Stomach (tissue), 4 donors: ENCODE measurements around the gene NLN.

Experiments
- POLR2A ChIP-seq, 4 donors: fragments of 450-650 bp; IDR thresholded peaks; one replicate each; pipeline ENCODE4 v1.6.1; 2016; ENCODE audit warnings: antibody characterized with exemption in 4 of 4, control low read depth in 2 of 4, mild to moderate bottlenecking in 1 of 4, moderate library complexity in 1 of 4
- POLR2AphosphoS5 ChIP-seq, 3 donors: sonication (generic); formaldehyde crosslinking; IDR thresholded peaks; one replicate each; pipeline ENCODE4 v1.6.1; 2016; ENCODE audit warnings: antibody characterized with exemption in 3 of 3
- TF ChIP-seq, protein P1 (sequence below), 7 experiments: fragments of 450-650 bp in 4 of 7; fragments of 200-600 bp in 3 of 7; sonication (generic) in 3 of 7; IDR thresholded peaks; one replicate each; pipeline ENCODE4 v1.5.1; 2016 to 2019; ENCODE audit warnings: antibody characterized with exemption in 7 of 7, control low read depth in 2 of 7, mild to moderate bottlenecking in 1 of 7

DNA sequence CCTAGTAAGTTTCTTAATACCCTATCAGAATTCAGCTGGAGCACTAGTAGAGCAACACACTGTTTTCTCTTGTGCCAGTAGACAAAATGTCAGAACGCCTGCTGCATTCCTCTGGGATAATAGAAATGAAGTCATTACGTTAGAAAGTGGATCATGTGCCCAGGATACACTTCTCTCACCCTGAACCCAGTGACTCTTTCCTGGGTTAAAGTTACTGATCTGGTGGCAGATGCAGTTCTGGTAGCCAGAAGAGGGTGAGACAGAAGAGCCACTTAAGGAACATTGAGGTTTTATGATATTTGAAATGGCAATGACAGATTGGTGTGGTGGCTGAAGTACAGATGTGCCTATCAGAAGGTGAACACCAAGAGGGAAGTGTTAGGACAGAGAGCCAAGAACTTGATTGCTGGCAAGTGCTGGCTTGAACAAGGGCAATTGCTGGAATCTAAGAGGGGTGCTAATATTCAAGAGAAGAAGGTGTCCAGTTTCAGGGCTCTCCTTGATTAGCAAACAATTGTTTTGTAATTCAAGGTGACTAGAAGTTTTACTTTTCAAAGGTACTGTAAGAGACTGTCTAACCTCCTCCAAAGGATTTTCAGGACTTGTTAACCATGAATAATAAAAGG is 110.7 kb downstream of the NLN start:
- TF ChIP-seq, protein P1, sequence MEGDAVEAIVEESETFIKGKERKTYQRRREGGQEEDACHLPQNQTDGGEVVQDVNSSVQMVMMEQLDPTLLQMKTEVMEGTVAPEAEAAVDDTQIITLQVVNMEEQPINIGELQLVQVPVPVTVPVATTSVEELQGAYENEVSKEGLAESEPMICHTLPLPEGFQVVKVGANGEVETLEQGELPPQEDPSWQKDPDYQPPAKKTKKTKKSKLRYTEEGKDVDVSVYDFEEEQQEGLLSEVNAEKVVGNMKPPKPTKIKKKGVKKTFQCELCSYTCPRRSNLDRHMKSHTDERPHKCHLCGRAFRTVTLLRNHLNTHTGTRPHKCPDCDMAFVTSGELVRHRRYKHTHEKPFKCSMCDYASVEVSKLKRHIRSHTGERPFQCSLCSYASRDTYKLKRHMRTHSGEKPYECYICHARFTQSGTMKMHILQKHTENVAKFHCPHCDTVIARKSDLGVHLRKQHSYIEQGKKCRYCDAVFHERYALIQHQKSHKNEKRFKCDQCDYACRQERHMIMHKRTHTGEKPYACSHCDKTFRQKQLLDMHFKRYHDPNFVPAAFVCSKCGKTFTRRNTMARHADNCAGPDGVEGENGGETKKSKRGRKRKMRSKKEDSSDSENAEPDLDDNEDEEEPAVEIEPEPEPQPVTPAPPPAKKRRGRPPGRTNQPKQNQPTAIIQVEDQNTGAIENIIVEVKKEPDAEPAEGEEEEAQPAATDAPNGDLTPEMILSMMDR (IDR thresholded peaks at IDR 0.05), result no peak
- TF ChIP-seq POLR2AphosphoS5 (IDR thresholded peaks at IDR 0.05) (no peak), POLR2A (IDR thresholded peaks at IDR 0.05) (no peak)
